NCI-H2107 treated with DMSO at 0.1 percent for 48 hours (cell line): ENCODE results near the gene FAAH2.
"Not testable (repeated sequence)": the region's sequence is repeated elsewhere in the genome, so short reads cannot be mapped to it uniquely, and the experiment has no call there.

ENCODE experiments used
- DNase-seq: peaks from one replicate; lab custom pipeline; 2025; ENCODE audit not compliant: unreplicated experiment; lab: John Stamatoyannopoulos, UW

FAAH2 gene

DNA sequence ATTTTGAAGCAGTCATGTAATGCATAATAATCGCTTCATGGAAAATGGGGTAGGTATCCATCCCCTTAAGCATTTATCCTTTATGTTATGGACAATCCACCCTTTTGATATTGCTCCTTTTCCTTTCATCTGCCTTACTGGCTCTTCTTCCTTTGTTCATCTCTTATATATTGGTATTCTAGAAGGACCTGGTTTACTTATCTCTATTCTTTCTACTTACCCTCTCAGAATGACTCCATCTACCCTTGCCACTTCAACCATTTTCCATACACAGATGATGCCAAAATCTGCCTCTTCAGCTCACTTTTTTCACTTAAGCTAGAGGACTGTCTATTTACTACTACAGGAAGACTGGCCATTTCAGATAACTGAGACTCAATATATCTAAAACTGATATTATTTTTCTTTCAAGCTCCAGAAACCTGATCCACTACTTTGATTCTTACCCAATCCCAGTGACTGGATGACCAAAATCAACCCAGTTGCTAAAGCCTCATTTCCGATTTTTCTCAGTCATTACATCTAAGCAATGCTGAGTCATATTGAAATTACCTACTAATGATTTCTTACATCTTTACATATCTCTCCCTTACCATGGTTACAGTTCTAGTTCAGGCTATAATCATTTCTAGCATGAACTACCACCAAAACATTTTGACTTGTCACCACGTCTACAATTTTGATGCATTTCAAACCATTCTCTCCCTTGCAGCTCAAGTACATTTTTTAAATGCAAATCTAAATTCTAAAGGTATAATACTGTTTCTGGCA, 93.7 kb downstream of the FAAH2 start:
- no peak for DNase-seq

DNA sequence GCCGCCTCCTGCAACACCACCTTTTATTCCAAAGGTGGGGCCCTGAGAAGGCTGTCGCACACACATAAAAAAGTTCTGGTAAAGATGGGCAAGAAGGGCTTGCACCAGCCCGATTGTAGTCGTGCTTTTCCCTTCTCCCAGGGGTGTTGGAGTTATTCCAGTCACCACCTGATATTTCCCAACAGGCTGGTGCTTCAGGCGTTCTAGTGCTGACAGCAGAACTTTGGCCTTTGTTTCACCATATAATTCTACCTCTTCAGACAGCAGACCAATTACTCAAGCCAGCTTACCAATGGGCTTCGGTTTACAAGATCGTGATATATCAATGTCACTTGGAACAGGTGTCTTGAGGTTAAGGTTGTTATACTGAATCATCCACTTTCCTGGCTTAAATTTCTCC, 107.7 kb downstream of the FAAH2 start:
- DNase-seq: peak; percentile 57

DNA sequence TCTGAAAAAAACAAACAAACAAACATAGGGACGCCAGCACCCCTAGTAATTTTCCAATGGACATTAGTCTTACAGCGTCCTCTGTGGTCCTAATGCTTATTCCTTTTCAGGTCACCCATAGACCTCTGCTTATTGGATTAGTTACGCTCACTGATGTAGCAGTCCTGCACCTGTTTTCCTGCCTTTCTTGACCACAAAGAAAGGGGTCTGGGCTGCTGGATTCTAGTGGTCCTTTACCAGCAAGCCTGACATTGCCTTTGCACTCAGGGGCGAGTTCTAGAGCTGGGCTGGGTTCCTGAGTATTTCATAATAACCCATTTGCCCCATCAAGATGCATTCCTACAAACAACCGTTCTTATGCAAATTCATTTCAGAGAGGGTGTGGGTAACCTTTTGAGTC, 116.7 kb downstream of the FAAH2 start:
- DNase-seq: not testable (repeated sequence)

- DNase-seq: no peak
Observed at GRCh38 chrX:57406149-57406548, 119.6 kb downstream of the FAAH2 start.

GRCh38 chrX:57417827-57418226, 131.3 kb downstream of the FAAH2 start:
- DNase-seq: no peak

DNA sequence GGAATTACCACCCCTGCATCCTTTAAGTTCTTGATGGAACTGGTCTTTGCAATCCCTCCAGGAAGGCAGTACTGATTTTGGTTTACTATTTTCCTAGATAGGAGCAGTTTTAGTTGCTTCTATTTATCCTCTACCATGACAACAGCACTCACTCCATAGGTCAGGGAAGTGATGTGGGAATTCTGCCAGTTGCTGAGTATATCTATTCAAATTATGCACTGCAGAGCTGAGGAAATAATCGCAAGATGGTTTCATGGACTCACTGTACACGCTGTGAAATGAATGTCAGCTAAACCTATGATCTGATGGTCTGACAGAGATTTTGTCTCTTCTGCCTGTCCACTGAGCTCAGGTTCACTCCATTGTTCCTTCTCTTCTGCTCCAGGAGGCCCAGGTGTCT, 135.8 kb downstream of the FAAH2 start:
- DNase-seq: no peak

- no peak for DNase-seq
Observed at GRCh38 chrX:57422790-57423189, 136.3 kb downstream of the FAAH2 start.

DNA sequence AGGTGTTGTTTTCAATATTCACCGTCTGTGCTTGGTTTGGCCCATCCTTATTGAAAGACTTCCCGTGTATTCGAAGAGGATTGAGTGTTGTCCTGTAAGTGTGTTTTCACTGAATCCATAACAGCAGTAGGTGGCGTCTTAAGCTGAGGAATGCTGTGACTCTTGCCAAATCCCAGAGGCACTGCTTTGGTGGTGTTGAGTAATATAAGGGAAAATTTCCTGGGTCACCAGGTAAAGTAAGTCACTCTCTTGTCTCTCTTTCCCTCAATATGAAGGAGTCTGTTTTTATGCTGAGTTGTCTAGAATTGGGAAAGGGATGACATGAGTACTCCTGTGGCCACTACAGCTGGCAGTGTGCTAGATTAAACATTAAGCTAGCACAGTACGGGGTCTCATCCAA, 158.6 kb downstream of the FAAH2 start:
- DNase-seq: no peak

GRCh38 chrX:57445832-57446231, 159.3 kb downstream of the FAAH2 start:
- no peak for DNase-seq

DNA sequence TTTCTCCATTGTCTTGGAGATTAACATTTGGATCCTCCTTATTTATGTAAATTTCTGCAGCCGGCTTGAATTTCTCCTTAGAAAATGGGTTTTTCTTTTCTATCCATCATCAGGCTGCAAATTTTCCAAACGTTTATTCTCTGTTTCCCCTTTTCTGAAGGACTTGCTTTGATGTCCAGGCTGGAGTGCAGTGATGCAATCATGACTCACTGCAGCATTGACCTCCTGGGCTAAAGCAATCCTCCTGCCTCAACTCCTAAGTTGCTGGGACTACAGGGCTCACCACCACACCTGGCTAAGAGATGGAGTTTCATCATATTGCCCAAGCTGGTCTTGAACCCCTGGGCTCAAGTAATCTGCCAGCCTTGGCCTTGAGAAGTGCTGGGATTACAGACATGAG, 161.3 kb downstream of the FAAH2 start:
- DNase-seq: no peak

- DNase-seq: no peak
Observed at GRCh38 chrX:57451426-57452020, 165.0 kb downstream of the FAAH2 start.

GRCh38 chrX:57453901-57454300, 167.4 kb downstream of the FAAH2 start:
- DNase-seq: peak; percentile 0

- DNase-seq: no peak
Observed at GRCh38 chrX:57481514-57481913, 195.0 kb downstream of the FAAH2 start.

- no peak for DNase-seq
Observed at GRCh38 chrX:57516491-57516890, 230.0 kb downstream of the FAAH2 start.

DNA sequence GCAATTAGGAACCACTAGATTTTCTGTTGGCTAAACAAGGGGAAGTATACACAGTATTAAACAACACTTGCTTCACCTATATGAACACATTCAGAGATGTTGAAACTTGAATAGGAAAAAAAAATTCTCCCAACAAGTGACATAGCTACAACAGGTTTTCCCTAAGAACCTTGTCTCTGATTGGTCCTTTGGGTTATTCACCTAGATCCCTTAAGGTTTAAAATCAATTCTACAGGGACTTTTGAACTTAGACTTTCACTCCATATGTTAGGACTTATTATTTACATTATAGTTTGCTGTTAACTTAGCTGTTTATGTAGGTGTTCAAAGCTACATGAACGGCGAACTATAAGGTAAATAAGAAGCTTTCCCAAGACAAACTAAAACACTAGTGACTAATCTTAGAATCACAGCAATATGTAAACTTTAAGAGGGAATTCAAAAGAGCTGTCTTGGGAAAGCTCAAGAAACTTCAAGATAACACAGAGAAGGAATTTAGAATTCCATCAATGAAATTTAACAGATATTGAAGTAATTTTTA, 233.1 kb downstream of the FAAH2 start:
- no peak for DNase-seq

DNA sequence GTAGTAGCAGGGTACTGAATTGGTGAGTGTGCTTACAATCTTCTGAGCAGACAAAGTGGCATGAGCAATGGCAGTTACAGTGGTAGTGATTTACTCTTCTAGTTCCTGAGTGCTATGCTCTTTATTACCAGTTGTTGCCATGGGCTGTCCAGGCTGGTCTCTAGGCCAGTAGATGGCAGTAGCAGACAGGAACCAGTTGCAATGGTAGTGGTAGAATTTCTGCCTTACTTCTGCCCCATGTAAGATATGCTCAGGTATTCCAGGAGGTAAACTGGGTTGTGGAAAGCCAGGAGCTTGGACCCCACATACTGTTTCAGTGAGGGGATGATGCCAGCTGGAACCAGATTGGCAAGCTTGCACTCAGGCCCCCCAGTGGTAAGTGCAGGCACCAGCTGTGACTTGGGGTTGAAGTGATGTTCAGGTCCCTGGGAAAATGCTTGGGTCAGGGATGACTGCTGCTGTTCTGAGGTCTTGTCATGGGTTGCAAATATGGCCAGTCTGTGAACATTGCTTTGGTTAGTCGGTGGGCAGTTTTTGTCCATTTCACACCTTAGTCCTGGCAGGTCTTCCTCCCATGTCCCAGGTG, 242.3 kb downstream of the FAAH2 start:
- peak; percentile 1 for DNase-seq
